AG08396 (cell line): ENCODE results near the gene CLDN6.
"Not testable (repeated sequence)": the region's sequence is repeated elsewhere in the genome, so short reads cannot be mapped to it uniquely, and the experiment has no call there.

Experiments
- DNase-seq: peaks from one replicate; pipeline ENCODE4 v3.0.0; 2012; ENCODE audit warnings: low spot score, mixed read lengths

Gene CLDN6, protein sequence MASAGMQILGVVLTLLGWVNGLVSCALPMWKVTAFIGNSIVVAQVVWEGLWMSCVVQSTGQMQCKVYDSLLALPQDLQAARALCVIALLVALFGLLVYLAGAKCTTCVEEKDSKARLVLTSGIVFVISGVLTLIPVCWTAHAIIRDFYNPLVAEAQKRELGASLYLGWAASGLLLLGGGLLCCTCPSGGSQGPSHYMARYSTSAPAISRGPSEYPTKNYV

DNA sequence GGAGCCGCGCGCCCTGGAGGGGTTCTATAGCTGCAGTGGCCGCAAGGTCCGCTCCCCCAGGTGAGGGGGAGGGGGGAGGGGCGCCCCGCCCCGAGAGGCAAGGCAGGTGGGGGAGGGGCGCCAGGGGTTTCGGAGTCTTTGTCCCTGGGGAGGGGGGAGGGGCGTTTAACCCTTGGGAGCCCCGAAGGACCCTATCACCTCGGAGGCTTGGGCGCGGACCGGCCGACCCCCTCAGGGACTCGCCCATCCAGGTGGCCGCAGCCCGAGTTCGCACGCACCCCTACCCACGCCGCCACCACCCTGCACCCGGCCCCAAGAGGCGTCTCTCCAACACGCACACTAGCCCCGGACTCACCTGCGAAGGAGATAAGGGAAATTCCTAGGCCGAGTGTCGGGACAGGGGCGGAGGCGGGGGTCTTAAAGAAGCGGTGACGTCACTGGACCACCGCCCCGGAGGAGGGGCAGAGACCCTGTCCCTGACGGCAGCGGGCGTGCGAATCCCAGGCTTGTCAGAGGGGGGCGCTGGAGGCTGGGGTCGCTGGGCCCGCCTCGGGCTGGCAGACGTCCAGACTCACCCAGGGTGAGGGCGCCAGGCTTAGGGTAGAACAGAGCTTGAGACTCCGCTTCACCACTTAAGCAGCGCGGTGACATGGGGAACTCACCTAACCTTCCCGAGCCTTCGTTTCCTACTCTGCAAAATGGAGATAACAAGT is at the start of gene CLDN6:
CLDN6 (minus strand) TSS at position 390 of the 713 bp plus-strand sequence. CDS start 2,162 bp downstream, outside the sequence.
- no peak for DNase-seq

DNA sequence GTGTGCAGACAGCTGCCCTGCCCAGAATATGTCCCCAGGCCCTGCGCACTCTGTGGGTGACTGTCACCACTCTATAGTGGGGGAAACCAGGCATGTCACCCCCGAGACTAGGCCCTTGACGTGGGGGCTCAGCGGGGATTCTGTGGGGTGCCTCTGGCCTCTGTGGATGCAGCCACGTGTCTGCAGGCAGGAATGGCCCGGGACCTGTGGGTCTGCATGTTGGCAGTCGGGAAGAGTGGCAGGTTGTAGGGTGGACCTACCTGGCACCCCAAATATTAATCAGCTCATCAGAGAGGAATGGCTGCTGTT is 48.4 kb upstream of the CLDN6 start:
- no peak for DNase-seq

DNA sequence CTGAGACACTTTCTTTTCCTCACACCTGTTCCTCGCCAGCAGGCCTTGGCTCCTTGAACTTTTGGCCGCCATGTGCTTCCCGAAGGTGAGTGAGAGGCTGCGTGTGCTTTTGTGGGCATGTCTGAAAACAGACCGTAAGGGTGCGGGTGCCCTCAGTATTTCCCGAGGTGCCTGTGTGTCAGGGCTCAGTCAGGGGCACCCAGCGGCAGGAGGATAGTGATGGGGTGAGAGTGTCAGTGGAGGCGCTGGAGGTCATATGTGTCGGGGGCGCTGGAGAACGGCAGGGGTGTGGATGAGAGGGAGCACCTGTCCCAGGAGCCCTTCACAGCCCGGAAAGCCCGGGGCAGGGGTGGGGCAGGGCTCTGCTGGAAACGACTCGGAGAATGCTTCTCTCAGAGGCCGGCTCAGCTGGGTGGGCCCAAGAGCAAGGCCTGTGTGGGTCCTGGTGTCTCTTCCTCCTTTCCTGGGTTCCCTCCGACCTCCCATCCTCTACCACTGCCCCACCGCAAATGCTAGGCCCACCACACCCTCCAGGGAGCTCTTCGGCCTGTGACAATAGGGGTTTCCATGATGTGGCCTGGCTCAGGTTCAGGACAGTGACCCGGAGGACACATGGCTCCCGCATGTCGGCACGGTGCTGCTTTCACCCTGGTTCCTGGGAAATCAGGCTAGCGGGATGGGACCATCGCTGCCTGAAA is 47.9 kb upstream of the CLDN6 start:
- DNase-seq, result no peak

DNA sequence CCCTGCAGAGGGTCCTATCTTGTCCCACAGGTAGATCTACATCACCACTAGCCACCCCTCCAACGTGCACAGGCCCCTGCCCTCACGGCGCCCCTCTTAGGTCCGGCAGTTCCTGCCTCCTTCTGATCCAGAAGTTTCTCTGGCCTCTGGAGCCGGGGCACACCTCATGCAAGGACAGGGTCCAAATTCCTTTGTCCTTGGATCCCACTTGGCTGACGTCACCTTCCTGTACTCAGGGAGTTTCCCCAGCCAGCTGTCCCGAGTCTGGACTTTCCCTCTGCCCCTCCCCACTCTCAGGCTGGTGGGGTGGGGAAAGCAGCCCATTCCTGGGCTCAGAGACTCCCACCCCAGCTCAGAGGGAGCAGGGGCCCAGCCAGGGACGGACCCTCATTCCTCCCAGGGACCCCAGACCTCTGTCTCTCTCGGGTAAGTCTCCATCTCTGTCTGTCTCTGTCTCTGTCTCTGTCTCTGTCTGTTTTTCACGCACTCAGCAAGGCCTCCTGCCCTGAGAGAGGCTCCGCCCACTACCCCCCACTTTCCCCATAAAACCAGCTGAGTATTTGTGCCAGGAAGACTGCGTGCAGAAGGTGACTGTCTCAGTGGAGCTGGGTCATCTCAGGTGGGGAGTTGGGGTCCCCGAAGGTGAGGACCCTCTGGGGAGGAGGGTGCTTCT is 47.2 kb upstream of the CLDN6 start, which contains the start of gene IL32:
IL32 (plus strand) TSS at position 572 of the 673 bp plus-strand sequence. CDS start 172 bp downstream, outside the sequence.
- DNase-seq, result peak; percentile 89

DNA sequence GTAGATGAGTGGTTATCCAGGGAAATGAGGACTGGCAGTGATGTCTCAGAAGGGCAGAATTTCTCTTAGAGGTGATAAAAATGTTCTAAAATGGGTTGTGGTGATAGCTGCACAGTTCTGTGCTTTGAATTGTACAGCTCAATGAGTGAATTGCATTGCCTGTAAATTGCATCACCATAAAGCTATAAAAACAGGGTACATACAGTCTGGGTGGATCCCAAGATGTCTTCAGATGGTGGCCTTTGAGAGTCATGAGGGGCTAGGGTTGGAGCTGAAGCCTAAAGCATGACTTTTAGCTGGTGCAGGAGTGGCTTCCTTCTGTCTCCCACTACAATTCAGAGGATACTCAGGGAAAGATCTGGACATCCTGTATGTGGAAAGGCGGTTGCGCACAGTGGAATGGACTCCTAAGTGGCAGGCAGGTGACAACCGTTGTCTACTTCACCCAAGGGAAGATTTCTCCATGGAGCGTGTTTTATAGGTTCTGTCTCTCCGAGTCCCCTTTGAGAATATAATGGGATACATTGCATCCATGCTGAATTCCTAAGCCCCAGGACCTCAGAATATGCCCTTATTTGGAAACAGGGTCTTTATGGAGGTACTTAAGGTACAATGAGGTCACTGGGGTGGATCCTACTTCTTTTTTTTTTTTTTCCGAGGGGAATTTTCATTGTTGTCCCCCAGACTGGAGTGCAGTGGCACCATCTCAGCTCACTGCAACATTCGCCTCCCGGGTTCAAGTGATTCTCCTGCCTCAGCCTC is 45.8 kb upstream of the CLDN6 start:
- DNase-seq, result no peak

DNA sequence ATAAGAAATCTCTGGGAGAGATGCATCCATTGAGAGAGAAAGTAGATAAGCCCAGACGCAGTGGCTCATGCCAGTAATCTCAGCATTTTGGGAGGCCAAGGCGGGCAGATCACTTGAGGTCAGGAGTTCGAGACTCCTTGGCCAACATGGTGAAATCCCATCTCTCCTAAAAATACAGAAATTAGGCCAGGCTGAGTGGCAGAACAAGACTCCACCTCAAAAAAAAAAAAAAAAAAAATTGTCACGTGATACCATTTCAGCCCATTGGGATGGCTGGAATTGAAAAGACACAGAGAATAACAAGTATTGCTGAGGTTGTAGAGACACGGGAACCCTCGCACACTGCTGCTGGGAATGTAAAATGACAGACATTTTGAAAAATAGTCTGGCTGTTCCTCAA is 44.6 kb upstream of the CLDN6 start:
- no peak for DNase-seq

DNA sequence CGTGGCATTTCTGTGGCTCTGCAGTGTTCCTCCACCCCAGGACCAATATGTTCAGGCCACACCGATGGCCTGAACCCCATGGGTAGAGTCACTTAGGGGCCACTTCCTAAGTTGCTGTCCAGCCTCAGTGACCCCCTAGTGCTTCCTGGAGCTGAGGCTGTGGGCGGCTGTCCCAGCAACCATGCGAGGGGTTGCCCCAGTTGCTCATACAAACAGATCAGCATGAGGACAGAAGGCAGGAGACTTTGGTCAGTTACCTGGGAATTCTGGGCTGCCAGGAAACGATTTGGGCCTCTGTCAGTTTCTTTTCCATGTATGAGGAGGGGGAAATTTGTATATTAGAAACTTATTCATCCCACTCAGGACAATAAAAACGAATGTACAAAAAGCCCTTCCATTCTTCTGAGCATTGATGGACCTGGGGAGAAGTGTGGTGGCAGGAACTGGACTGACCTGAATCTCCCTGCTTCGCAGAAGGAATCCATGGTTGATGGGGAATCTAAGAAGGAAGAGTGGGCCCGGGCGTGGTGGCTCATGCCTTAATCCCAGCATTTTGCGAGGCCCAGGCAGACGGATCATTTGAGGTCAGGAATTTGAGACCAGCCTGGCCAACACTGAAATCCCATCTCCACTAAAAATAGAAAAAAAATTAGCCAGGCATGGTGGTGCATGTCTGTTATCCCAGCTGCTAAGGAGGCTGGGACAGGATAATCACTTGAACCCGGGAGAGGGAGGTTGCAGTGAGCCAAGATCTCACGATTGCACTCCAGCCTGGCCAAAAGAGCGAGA is 42.5 kb upstream of the CLDN6 start:
- DNase-seq, result no peak

DNA sequence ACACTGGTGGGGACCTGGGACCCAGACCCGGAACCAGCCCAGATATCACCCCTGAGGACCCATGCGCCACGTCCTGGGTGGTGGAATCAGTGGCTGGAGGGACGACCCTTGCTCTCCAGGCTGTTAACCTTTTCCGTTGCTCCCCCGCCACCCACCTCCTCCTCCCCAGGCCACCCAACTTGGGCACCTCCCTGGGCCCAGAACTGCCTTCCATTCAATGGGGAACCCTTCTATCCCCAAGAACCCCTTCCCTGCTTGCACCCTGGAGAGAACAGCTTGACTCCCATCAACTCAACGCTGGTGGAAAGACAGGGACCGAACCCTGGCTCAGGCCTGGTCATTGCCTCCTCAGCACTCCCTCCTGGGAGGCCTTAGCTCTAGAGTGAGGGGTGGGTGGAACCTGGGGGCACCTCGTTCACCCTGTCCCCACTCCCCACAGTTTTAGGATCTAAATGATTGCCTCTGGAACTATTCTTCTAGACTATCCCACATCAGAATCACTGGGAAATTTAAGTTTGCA is 41.8 kb upstream of the CLDN6 start:
- DNase-seq, result no peak

DNA sequence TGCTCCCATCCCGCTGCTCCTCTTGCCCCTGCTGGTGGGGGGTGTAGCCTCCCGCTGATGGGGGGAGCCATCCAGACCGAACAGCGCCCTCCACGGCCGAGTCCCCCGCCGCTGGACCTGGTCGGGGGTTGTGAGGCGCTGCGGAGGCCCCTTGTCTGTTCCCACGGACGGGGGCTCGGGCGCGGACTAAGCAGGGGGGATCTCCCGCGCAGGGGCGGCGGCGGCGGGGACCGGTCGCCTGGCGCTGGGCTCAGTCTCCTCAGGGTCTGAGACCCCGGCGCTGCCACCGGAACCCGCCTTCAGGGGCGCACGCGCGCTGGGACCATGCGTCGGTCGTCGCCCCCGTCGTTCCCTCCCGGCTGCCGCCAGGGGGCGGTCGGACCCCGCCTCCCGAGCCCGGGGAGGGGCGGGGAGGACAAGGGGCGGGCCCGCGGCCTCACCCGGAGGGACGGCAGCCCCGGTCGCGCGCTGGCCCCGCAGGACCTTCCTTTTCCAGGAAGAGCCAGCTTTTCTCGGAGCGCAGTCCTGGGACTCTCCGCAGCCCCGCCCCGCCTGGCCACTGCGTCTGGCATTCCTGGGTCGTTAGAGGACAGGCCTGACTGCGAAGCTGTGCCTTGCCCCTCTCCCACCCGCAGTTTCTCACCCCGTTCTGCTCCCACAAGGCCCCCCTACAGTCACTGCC is 41.2 kb upstream of the CLDN6 start:
- DNase-seq, result peak; percentile 97

DNA sequence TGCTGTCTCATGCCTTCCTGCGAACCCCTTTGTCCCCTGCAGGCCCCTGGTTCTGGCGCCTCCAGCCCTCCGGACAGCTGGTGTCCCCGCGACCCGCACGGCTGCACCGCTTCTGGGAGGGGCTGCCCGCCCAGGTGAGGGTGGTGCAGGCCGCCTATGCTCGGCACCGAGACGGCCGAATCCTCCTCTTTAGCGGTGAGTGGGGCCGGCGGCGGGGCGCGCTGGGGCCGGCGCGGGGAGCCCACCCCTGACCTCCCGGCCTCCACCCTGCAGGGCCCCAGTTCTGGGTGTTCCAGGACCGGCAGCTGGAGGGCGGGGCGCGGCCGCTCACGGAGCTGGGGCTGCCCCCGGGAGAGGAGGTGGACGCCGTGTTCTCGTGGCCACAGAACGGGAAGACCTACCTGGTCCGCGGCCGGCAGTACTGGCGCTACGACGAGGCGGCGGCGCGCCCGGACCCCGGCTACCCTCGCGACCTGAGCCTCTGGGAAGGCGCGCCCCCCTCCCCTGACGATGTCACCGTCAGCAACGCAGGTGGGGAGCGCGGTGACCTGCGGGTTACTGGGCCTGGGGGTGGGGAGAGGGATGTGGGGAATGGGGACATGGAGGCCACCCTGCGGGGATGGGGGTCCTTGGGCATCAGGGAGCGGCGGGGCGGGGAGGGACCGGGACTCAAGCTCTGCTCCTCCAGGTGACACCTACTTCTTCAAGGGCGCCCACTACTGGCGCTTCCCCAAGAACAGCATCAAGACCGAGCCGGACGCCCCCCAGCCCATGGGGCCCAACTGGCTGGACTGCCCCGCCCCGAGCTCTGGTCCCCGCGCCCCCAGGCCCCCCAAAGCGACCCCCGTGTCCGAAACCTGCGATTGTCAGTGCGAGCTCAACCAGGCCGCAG is 40.4 kb upstream of the CLDN6 start:
- no peak for DNase-seq

DNA sequence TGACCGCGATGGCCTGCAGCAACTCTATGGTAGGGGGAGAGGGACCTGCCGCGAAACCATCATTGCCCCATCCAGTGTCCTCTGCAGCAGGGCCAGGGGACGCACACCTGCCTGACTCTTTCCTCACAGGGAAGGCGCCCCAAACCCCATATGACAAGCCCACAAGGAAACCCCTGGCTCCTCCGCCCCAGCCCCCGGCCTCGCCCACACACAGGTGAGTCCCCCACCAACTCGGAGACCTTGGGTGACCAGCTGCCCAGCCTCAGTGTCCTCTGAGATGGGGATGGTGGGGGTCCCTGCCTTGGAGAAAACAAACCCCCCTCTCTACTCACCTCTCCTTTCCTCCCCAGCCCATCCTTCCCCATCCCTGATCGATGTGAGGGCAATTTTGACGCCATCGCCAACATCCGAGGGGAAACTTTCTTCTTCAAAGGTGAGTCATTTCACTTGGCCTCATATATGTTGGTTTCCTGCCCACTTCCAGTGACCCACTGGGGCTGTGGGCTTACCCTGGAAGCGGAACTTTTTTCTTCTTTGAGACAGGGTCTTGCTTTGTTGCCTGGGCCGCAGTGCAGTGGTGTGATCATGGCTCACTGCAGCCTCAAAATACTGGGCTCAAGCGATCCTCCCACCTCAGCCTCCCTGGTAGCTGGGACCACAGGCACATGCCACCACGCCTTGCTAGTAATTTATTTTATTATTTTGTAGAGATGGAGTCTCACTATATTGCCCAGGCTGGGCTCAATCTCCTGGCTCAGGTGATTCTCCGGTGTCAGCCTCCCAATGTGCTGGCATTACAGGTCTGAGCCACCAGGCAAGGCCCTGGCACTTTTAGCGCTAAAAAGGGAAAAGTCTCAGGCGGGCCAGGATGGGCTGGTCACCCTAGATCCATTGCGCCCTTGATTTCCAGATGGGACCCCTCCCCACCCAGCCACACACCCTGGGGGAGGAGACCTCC is 39.5 kb upstream of the CLDN6 start:
- no peak for DNase-seq

DNA sequence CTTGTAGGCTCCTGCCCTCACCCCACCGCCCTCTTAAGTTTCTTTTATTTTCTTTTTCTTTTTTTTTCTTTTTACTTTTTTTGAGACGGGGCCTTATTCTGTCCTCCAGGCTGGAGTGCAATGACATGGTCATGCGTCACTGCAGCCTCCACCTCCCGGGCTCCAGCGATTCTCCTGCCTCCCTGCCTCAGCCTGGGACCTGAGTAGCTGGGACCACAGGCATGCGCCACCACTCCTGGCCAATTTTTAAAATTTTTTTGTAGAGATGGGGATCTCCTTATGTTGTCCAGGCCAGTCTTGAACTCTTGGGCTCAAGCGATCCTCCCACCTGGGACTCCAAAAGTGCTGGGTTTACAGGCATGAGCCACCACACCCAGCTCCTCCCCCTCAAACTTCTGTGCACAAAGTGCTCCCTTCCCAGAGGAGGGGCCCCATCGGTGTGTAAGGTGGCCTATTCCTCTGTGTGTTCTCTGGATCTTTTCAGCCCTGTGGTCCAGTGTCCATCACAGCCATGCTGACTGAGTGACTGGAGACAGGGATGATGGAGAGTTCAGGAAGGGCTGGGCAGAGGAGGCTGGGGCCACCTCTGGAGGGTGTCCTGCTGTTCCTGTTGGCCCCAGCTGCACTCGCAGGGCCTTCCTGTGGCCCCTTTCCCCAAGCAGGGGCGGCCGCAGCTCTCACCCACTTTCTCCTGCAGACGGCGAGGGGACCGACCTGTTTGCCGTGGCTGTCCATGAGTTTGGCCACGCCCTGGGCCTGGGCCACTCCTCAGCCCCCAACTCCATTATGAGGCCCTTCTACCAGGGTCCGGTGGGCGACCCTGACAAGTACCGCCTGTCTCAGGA is 38.6 kb upstream of the CLDN6 start:
- no peak for DNase-seq

DNA sequence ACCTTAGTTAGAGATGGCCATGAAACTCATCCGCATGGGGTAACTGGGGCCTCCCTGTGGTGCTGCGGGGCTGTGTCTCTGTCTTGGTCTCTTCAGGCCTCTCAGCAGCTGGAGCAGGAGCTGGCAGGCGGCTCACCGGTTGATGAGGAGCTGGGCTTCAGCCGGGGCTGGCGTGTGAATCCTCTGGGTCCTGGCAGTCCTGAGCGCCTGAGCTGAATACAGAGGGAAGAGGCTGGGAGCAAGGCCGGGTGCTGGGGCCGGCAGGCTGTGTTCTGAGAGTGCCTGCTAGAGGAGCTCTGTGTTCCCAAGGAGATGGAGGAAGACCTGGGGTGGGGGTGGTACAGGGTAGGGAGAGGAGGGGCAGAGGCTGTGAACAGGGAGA is 37.7 kb upstream of the CLDN6 start:
- DNase-seq, result not testable (repeated sequence)

DNA sequence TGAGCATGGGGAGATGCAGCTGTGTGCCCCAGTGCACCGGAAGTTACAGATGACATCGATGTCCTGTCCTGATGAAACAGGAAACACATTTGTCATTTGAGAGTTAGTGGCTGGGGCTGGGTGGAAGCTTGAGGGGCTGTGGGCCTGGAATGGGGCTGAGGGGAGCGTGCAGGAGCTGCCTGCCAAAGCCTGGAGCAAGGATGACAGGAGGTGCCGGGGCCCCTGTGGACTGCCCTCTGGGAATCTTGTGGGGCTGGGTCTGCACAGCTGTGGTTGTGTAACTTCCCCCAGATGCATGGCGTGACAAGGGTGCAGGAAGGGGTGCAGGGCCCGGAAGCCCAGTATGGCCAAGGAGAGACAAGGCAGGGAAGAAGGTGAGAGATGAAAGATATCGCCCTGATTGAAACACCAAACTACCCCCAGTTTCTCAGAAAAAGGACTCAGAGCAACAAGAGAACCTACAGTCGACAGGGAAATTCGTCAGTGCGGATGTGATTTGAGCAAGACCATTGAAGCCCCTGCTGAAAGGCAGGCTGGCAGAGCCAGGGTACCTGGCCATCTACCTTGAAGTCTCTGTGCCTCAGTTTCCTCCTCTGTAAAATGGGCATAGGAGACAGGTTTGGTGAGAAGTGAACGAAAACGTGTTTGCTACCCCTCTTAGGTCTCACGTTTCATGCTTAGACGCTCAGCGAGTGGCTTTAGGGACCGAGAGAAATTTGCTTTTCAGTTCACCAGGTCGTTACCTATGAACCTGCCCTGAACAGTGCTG is 37.2 kb upstream of the CLDN6 start:
- no peak for DNase-seq

DNA sequence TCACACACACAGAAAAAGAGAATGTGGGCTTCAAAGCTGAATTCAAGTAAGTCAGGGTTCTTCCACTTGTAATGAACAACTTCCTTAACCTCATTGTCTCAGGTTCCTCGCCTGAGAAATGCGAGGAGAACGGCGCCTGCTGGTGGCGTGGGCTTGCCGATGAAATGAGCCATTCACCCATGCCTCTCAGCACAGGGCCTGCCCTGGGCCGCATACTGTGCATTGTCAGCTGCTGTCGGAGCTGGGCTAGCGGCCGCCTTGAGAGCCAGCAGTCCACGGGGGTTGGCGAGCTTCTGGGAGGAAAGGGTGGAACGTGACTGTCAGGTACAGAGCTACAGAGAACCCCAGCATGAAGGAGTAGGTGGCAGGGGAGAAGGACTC is 35.3 kb upstream of the CLDN6 start:
- DNase-seq, result not testable (repeated sequence)

DNA sequence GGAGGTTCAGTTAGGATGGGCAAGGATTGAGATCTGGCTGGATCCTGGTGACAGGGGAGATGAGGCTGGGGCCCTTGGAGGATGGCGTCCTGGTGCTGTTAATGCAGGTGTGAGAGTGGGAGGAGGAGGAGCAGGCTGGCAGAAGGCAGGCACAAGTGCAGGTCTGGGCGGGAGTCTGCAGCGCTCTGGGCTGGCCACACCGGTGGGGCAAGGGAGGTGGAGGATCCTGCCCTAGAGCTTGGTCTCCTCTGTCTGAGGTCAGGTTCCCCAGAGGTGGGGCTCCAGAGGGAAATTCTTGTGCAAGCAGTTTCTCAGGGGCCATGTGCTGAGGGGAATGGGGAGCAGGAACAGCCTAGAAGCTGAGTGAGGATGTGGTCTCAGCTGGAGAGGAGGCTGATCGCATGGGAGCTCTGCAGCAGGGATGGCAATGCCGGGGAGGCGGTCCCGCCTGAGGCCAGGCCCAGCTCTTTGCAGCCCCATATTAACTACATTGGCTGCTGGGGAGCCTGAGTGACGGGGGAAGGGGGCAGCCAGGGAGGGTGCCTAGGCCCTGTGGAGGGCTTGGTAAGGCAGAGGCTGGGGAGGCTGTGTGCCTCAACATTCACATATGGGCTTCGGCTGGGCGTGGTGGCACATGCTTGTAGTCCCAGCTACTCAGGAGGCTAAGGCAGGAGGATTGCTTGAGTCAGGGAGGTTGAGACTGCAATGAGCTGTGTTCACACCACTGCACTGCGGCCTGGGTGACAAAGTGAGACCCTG is 34.8 kb upstream of the CLDN6 start:
- not testable (repeated sequence) for DNase-seq
